ENCODE data around the gene EIF3K.
A peak's percentile ranks its signal among the peaks of the same experiment; 100 is the strongest.
"Not testable (repeated sequence)": the region's sequence is repeated elsewhere in the genome, so short reads cannot be mapped to it uniquely, and the experiment has no call there.

EIF3K gene

GRCh38 chr19:38618590-38619360 lies at the start of gene EIF3K:
EIF3K (plus strand) TSS chr19:38619188; CDS start chr19:38619269, 81 bp downstream.
- Histone ChIP-seq H3K9me3 (ENCODE audit: control insufficient read depth, insufficient read depth, low read length) (no peaks in the 10 kb centered on the region), H3K4me3 (ENCODE audit: low read depth, low read length) (peak within 1 kb of the TSS; percentile 100), H3K36me3 (ENCODE audit: control insufficient read depth, insufficient read depth, low read length) (peaks cover 16% of the 10 kb centered on the region), H3K4me1 (ENCODE audit: control insufficient read depth, insufficient read depth, low read length) (no peaks in the 10 kb centered on the region), H3K9ac (ENCODE audit: low read depth, low read length) (peak within 1 kb of the TSS; percentile 57), H3K27me3 (ENCODE audit: control insufficient read depth, insufficient read depth, low read length) (no peaks in the 10 kb centered on the region)

- H3K9me3 ChIP-seq (ENCODE audit: control insufficient read depth, insufficient read depth, low read length): no peaks in the 10 kb centered on the region
- H3K4me3 ChIP-seq (ENCODE audit: low read depth, low read length): no peak overlapping the region
- peaks cover 11% of the 10 kb centered on the region for H3K36me3 ChIP-seq (ENCODE audit: control insufficient read depth, insufficient read depth, low read length)
- H3K27me3 ChIP-seq (ENCODE audit: control insufficient read depth, insufficient read depth, low read length): peaks cover 3% of the 10 kb centered on the region
- no peaks in the 10 kb centered on the region for H3K4me1 ChIP-seq (ENCODE audit: control insufficient read depth, insufficient read depth, low read length)
- no peak overlapping the region for H3K9ac ChIP-seq (ENCODE audit: low read depth, low read length)
Measured at GRCh38 chr19:38569368-38569983, 49.5 kb upstream of the EIF3K start.

GRCh38 chr19:38571682-38572081 lies 47.3 kb upstream of the EIF3K start:
- H3K9me3 ChIP-seq (ENCODE audit: control insufficient read depth, insufficient read depth, low read length): no peaks in the 10 kb centered on the region
- H3K4me3 ChIP-seq (ENCODE audit: low read depth, low read length): no peak overlapping the region
- no peaks in the 10 kb centered on the region for H3K27me3 ChIP-seq (ENCODE audit: control insufficient read depth, insufficient read depth, low read length)
- H3K9ac ChIP-seq (ENCODE audit: low read depth, low read length): no peak overlapping the region
- H3K36me3 ChIP-seq (ENCODE audit: control insufficient read depth, insufficient read depth, low read length): peaks cover 9% of the 10 kb centered on the region
- H3K4me1 ChIP-seq (ENCODE audit: control insufficient read depth, insufficient read depth, low read length): no peaks in the 10 kb centered on the region

- H3K27me3 ChIP-seq (ENCODE audit: control insufficient read depth, insufficient read depth, low read length): no peaks in the 10 kb centered on the region
- H3K4me3 ChIP-seq (ENCODE audit: low read depth, low read length): no peak overlapping the region
- H3K9ac ChIP-seq (ENCODE audit: low read depth, low read length): no peak overlapping the region
- peaks cover 10% of the 10 kb centered on the region for H3K36me3 ChIP-seq (ENCODE audit: control insufficient read depth, insufficient read depth, low read length)
- no peaks in the 10 kb centered on the region for H3K9me3 ChIP-seq (ENCODE audit: control insufficient read depth, insufficient read depth, low read length)
- no peaks in the 10 kb centered on the region for H3K4me1 ChIP-seq (ENCODE audit: control insufficient read depth, insufficient read depth, low read length)
Measured at GRCh38 chr19:38577826-38578225, 41.2 kb upstream of the EIF3K start.

- H3K9me3 ChIP-seq (ENCODE audit: control insufficient read depth, insufficient read depth, low read length); H3K4me1 ChIP-seq (ENCODE audit: control insufficient read depth, insufficient read depth, low read length); H3K27me3 ChIP-seq (ENCODE audit: control insufficient read depth, insufficient read depth, low read length); H3K4me3 ChIP-seq (ENCODE audit: low read depth, low read length); H3K9ac ChIP-seq (ENCODE audit: low read depth, low read length): not testable (repeated sequence)
- H3K36me3 ChIP-seq (ENCODE audit: control insufficient read depth, insufficient read depth, low read length): peaks cover 10% of the 10 kb centered on the region
Measured at GRCh38 chr19:38579304-38579703, 39.7 kb upstream of the EIF3K start.

GRCh38 chr19:38580080-38580479 lies 38.9 kb upstream of the EIF3K start:
- H3K27me3 ChIP-seq (ENCODE audit: control insufficient read depth, insufficient read depth, low read length): no peaks in the 10 kb centered on the region
- no peaks in the 10 kb centered on the region for H3K4me1 ChIP-seq (ENCODE audit: control insufficient read depth, insufficient read depth, low read length)
- no peaks in the 10 kb centered on the region for H3K9me3 ChIP-seq (ENCODE audit: control insufficient read depth, insufficient read depth, low read length)
- peaks cover 14% of the 10 kb centered on the region for H3K36me3 ChIP-seq (ENCODE audit: control insufficient read depth, insufficient read depth, low read length)
- no peak overlapping the region for H3K9ac ChIP-seq (ENCODE audit: low read depth, low read length)
- no peak overlapping the region for H3K4me3 ChIP-seq (ENCODE audit: low read depth, low read length)

GRCh38 chr19:38583219-38583984 lies 35.6 kb upstream of the EIF3K start:
- no peaks in the 10 kb centered on the region for H3K9me3 ChIP-seq (ENCODE audit: control insufficient read depth, insufficient read depth, low read length)
- H3K36me3 ChIP-seq (ENCODE audit: control insufficient read depth, insufficient read depth, low read length): peaks cover 15% of the 10 kb centered on the region
- no peaks in the 10 kb centered on the region for H3K4me1 ChIP-seq (ENCODE audit: control insufficient read depth, insufficient read depth, low read length)
- H3K9ac ChIP-seq (ENCODE audit: low read depth, low read length): no peak overlapping the region
- H3K4me3 ChIP-seq (ENCODE audit: low read depth, low read length): no peak overlapping the region
- no peaks in the 10 kb centered on the region for H3K27me3 ChIP-seq (ENCODE audit: control insufficient read depth, insufficient read depth, low read length)

GRCh38 chr19:38583985-38584305 lies 35.0 kb upstream of the EIF3K start:
- Histone ChIP-seq H3K27me3 (ENCODE audit: control insufficient read depth, insufficient read depth, low read length) (no peaks in the 10 kb centered on the region), H3K36me3 (ENCODE audit: control insufficient read depth, insufficient read depth, low read length) (peaks cover 15% of the 10 kb centered on the region), H3K9ac (ENCODE audit: low read depth, low read length) (no peak overlapping the region), H3K4me1 (ENCODE audit: control insufficient read depth, insufficient read depth, low read length) (no peaks in the 10 kb centered on the region), H3K9me3 (ENCODE audit: control insufficient read depth, insufficient read depth, low read length) (no peaks in the 10 kb centered on the region), H3K4me3 (ENCODE audit: low read depth, low read length) (no peak overlapping the region)

- H3K9ac ChIP-seq (ENCODE audit: low read depth, low read length): no peak overlapping the region
- no peaks in the 10 kb centered on the region for H3K4me1 ChIP-seq (ENCODE audit: control insufficient read depth, insufficient read depth, low read length)
- no peaks in the 10 kb centered on the region for H3K27me3 ChIP-seq (ENCODE audit: control insufficient read depth, insufficient read depth, low read length)
- no peak overlapping the region for H3K4me3 ChIP-seq (ENCODE audit: low read depth, low read length)
- H3K9me3 ChIP-seq (ENCODE audit: control insufficient read depth, insufficient read depth, low read length): no peaks in the 10 kb centered on the region
- peaks cover 14% of the 10 kb centered on the region for H3K36me3 ChIP-seq (ENCODE audit: control insufficient read depth, insufficient read depth, low read length)
Measured at GRCh38 chr19:38587562-38587961, 31.4 kb upstream of the EIF3K start.

- H3K4me1 ChIP-seq (ENCODE audit: control insufficient read depth, insufficient read depth, low read length): no peaks in the 10 kb centered on the region
- H3K9me3 ChIP-seq (ENCODE audit: control insufficient read depth, insufficient read depth, low read length): no peaks in the 10 kb centered on the region
- H3K36me3 ChIP-seq (ENCODE audit: control insufficient read depth, insufficient read depth, low read length): peaks cover 14% of the 10 kb centered on the region
- no peak overlapping the region for H3K4me3 ChIP-seq (ENCODE audit: low read depth, low read length)
- no peaks in the 10 kb centered on the region for H3K27me3 ChIP-seq (ENCODE audit: control insufficient read depth, insufficient read depth, low read length)
- no peak overlapping the region for H3K9ac ChIP-seq (ENCODE audit: low read depth, low read length)
Measured at GRCh38 chr19:38588041-38588440, 30.9 kb upstream of the EIF3K start.

- Histone ChIP-seq H3K27me3 (ENCODE audit: control insufficient read depth, insufficient read depth, low read length) (no peaks in the 10 kb centered on the region), H3K36me3 (ENCODE audit: control insufficient read depth, insufficient read depth, low read length) (peaks cover 4% of the 10 kb centered on the region), H3K9me3 (ENCODE audit: control insufficient read depth, insufficient read depth, low read length) (no peaks in the 10 kb centered on the region), H3K4me3 (ENCODE audit: low read depth, low read length) (no peak overlapping the region), H3K4me1 (ENCODE audit: control insufficient read depth, insufficient read depth, low read length) (peaks cover 2% of the 10 kb centered on the region), H3K9ac (ENCODE audit: low read depth, low read length) (no peak overlapping the region)
Measured at GRCh38 chr19:38592940-38593339, 26.0 kb upstream of the EIF3K start.

Measured in iPS-15b (cell line).